SK-N-SH treated with all-trans-retinoic acid at 6 μM for 48 hours (cell line): ENCODE measurements around the gene ESPNL.

Source experiments
- ATAC-seq: fragments of 200-7000 bp; cut with Tn5 transposase; 3 replicates; pipeline ENCODE4 v1.9.1; 2020; ENCODE audit warnings: mild to moderate bottlenecking, moderate library complexity
- ARNTL ChIP-seq: fragments of 450-650 bp; formaldehyde crosslinking; IDR thresholded peaks from 2 replicates; pipeline ENCODE4 v1.5.0; 2020; ENCODE audit warnings: low read depth, mild to moderate bottlenecking, moderate library complexity, borderline replicate concordance
- BACH2 ChIP-seq: fragments of 250-450 bp; sonication (Bioruptor Pico); IDR thresholded peaks from 2 replicates; pipeline ENCODE4 v1.9.0; 2021; ENCODE audit warnings: mild to moderate bottlenecking, borderline replicate concordance
- CREB5 ChIP-seq: fragments of 250-450 bp; sonication (Bioruptor Pico); IDR thresholded peaks from 2 replicates; pipeline ENCODE4 v1.5.1; 2020; ENCODE audit warnings: low read depth, mild to moderate bottlenecking, moderate library complexity
- ESRRG ChIP-seq: fragments of 250-450 bp; sonication (Bioruptor Pico); IDR thresholded peaks from 2 replicates; pipeline ENCODE4 v1.6.1; 2021; ENCODE audit warnings: mild to moderate bottlenecking
- GLIS3 ChIP-seq: fragments of 250-450 bp; sonication (Bioruptor Pico); IDR thresholded peaks from 2 replicates; pipeline ENCODE4 v1.5.0; 2020; ENCODE audit warnings: mild to moderate bottlenecking, moderate library complexity
- ISL1 ChIP-seq: fragments of 250-450 bp; sonication (Bioruptor Pico); IDR thresholded peaks from 2 replicates; pipeline ENCODE4 v2.1.2; 2022; ENCODE audit warnings: mild to moderate bottlenecking, moderate library complexity
- PATZ1 ChIP-seq: fragments of 250-450 bp; sonication (Bioruptor Pico); IDR thresholded peaks from 2 replicates; pipeline ENCODE4 v1.8.0; 2020; ENCODE audit warnings: mild to moderate bottlenecking, moderate library complexity, borderline replicate concordance
- POU6F1 ChIP-seq: fragments of 250-450 bp; sonication (Bioruptor Pico); IDR thresholded peaks from 2 replicates; pipeline ENCODE4 v1.8.0; 2021; ENCODE audit warnings: low read depth, mild to moderate bottlenecking, moderate library complexity, borderline replicate concordance
- PPARA ChIP-seq: fragments of 250-450 bp; sonication (Bioruptor Pico); IDR thresholded peaks from 2 replicates; pipeline ENCODE4 v1.5.0; 2020; ENCODE audit warnings: mild to moderate bottlenecking, borderline replicate concordance
- RARB ChIP-seq: fragments of 250-450 bp; sonication (Bioruptor Pico); IDR thresholded peaks from 2 replicates; pipeline ENCODE4 v1.8.0; 2021; ENCODE audit warnings: mild to moderate bottlenecking, moderate library complexity
- SNAI2 ChIP-seq: fragments of 250-450 bp; sonication (Bioruptor Pico); IDR thresholded peaks from 2 replicates; pipeline ENCODE4 v1.5.0; 2020; ENCODE audit warnings: mild to moderate bottlenecking, moderate library complexity
- TCF4 ChIP-seq: fragments of 250-450 bp; sonication (Bioruptor Pico); IDR thresholded peaks from 2 replicates; pipeline ENCODE4 v1.8.0; 2021; ENCODE audit warnings: mild to moderate bottlenecking, moderate library complexity, borderline replicate concordance
- TOX ChIP-seq: fragments of 250-450 bp; sonication (Bioruptor Pico); IDR thresholded peaks from 2 replicates; pipeline ENCODE4 v1.8.0; 2021; ENCODE audit warnings: mild to moderate bottlenecking, moderate library complexity, borderline replicate concordance
- TSHZ2 ChIP-seq: fragments of 250-450 bp; sonication (Bioruptor Pico); IDR thresholded peaks from 2 replicates; pipeline ENCODE4 v1.5.0; 2020; ENCODE audit warnings: mild to moderate bottlenecking, moderate library complexity
- ZC3H10 ChIP-seq: fragments of 250-450 bp; sonication (Bioruptor Pico); IDR thresholded peaks from 2 replicates; pipeline ENCODE4 v1.5.1; 2021; ENCODE audit warnings: mild to moderate bottlenecking, moderate library complexity
- ZFP3 ChIP-seq: fragments of 250-450 bp; sonication (Bioruptor Pico); IDR thresholded peaks from 2 replicates; pipeline ENCODE4 v1.5.0; 2020; ENCODE audit warnings: mild to moderate bottlenecking, moderate library complexity
- ZFP30 ChIP-seq: fragments of 450-650 bp; formaldehyde crosslinking; IDR thresholded peaks from 2 replicates; pipeline ENCODE4 v1.5.0; 2022; ENCODE audit warnings: mild to moderate bottlenecking, moderate library complexity
- ZNF70 ChIP-seq: fragments of 450-650 bp; formaldehyde crosslinking; IDR thresholded peaks from 2 replicates; pipeline ENCODE4 v1.5.0; 2020; ENCODE audit warnings: mild to moderate bottlenecking, moderate library complexity
- ZNF8 ChIP-seq: fragments of 450-650 bp; formaldehyde crosslinking; IDR thresholded peaks from 2 replicates; pipeline ENCODE4 v1.5.0; 2020; ENCODE audit warnings: mild to moderate bottlenecking, moderate library complexity

The ESPNL gene

GRCh38 chr2:238148981-238149380, 48.8 kb downstream of the ESPNL start:
- no peak for ATAC-seq
- TF ChIP-seq GLIS3 (CRISPR knock-in tag) (no peak), SNAI2 (no peak), POU6F1 (CRISPR knock-in tag) (no peak), ESRRG (no peak)
- TF ChIP-seq, all 23 proteins: peak for 0

- TF ChIP-seq TSHZ2 (no peak), TOX (CRISPR knock-in tag) (no peak), BACH2 (CRISPR knock-in tag) (no peak), ESRRG (no peak), ZC3H10 (no peak), ZFP30 (CRISPR knock-in tag) (no peak), TCF4 (CRISPR knock-in tag) (no peak), ZNF8 (CRISPR knock-in tag) (no peak), PATZ1 (no peak), ZFP3 (CRISPR knock-in tag) (no peak), SNAI2 (no peak), CREB5 (CRISPR knock-in tag) (no peak), POU6F1 (CRISPR knock-in tag) (no peak), ISL1 (CRISPR knock-in tag) (no peak), ZNF70 (CRISPR knock-in tag) (no peak), PPARA (no peak)
- ATAC-seq: no peak
Observed at GRCh38 chr2:238149841-238150572, 49.9 kb downstream of the ESPNL start.

GRCh38 chr2:238150686-238151085, 50.5 kb downstream of the ESPNL start:
- TF ChIP-seq ZFP30 (CRISPR knock-in tag) (no peak), TSHZ2 (no peak), ARNTL (CRISPR knock-in tag) (no peak), PATZ1 (no peak), CREB5 (CRISPR knock-in tag) (no peak), GLIS3 (CRISPR knock-in tag) (no peak), RARB (CRISPR knock-in tag) (no peak), TCF4 (CRISPR knock-in tag) (no peak)
- no peak for ATAC-seq
